CD8-positive, alpha-beta memory T cell (primary cell): ENCODE data around the gene C22orf23. TPM values are rescaled to one million over a fixed set of nuclear protein-coding genes. Genes with fewer than 3 reads are reported as not detected.
A peak's percentile ranks its signal among the peaks of the same experiment; 100 is the strongest.

Experiments used
- CTCF ChIA-PET: fragments of 350-600 bp; sonication (Branson Sonifier 250); formaldehyde crosslinking; loops from one replicate; lab custom pipeline; 2021; ENCODE audit warnings: antibody characterized with exemption; lab: Charles Lee
- POLR2A ChIA-PET: fragments of 350-600 bp; sonication (Branson Sonifier 250); formaldehyde crosslinking; loops from one replicate; lab custom pipeline; 2021; ENCODE audit warnings: antibody characterized with exemption; lab: Charles Lee
- DNase-seq, 5 donors: peaks; one replicate each; pipeline versions ENCODE4 v3.0.0 to v3.0.0-alpha.2; 2020 to 2022; ENCODE audit warnings: mixed read lengths in 1 of 5
- H3K27ac ChIP-seq: one replicate; pipeline ENCODE4 v1.7.0; 2013; ENCODE audit warnings: low read depth, mild to moderate bottlenecking, low read length, moderate library complexity
- H3K27me3 ChIP-seq: 2 replicates; pipeline ENCODE4 v1.7.0; 2013; ENCODE audit warnings: low read length, mild to moderate bottlenecking; ENCODE audit not compliant: insufficient read depth, poor library complexity, severe bottlenecking
- H3K36me3 ChIP-seq: 2 replicates; pipeline ENCODE4 v1.7.0; 2013; ENCODE audit warnings: mild to moderate bottlenecking, low read length, moderate library complexity; ENCODE audit not compliant: insufficient read depth
- H3K4me1 ChIP-seq: 2 replicates; pipeline ENCODE4 v1.7.0; 2013; ENCODE audit warnings: mild to moderate bottlenecking, low read length, moderate library complexity; ENCODE audit not compliant: insufficient read depth
- H3K4me3 ChIP-seq: 2 replicates; pipeline ENCODE4 v1.7.0; 2013; ENCODE audit warnings: mild to moderate bottlenecking, low read length
- H3K9me3 ChIP-seq: 2 replicates; pipeline ENCODE4 v1.7.0; 2013; ENCODE audit warnings: mild to moderate bottlenecking, low read length
- H3K27ac Mint-ChIP-seq, 8 donors: one replicate each; pipeline ENCODE4 v1.8.0; 2020 to 2021; ENCODE audit warnings: mixed read lengths in 8 of 8, mild to moderate bottlenecking in 6 of 8, inconsistent platforms in 3 of 8, moderate library complexity in 3 of 8
- H3K27me3 Mint-ChIP-seq, 2 donors: one replicate each; pipeline ENCODE4 v1.8.0; 2020 to 2021; ENCODE audit warnings: mixed read lengths in 2 of 2, mild to moderate bottlenecking in 1 of 2, moderate library complexity in 1 of 2
- H3K36me3 Mint-ChIP-seq, 3 donors: one replicate each; pipeline ENCODE4 v1.8.0; 2020 to 2021; ENCODE audit warnings: mixed read lengths in 3 of 3, inconsistent platforms in 1 of 3, mild to moderate bottlenecking in 1 of 3
- H3K4me1 Mint-ChIP-seq, 3 donors: one replicate each; pipeline ENCODE4 v1.8.0; 2020 to 2021; ENCODE audit warnings: mixed read lengths in 3 of 3, inconsistent platforms in 1 of 3, mild to moderate bottlenecking in 1 of 3
- H3K4me3 Mint-ChIP-seq, 7 donors: one replicate each; pipeline ENCODE4 v1.8.0; 2020 to 2021; ENCODE audit warnings: mixed read lengths in 7 of 7, mild to moderate bottlenecking in 6 of 7, moderate library complexity in 4 of 7, inconsistent platforms in 2 of 7
- H3K9me3 Mint-ChIP-seq, 5 donors: one replicate each; pipeline ENCODE4 v1.8.0; 2020 to 2022; ENCODE audit warnings: mixed read lengths in 5 of 5, mild to moderate bottlenecking in 3 of 5, moderate library complexity in 2 of 5, inconsistent platforms in 1 of 5
- polyA plus RNA-seq: library from polyadenylated mRNA; unstranded; fragments of 300-500 nt; fragmentation: Illumina TruSeq; gene quantifications from one replicate; pipeline ENCODE4 v1.2.3, GENCODE V29; 2021
- total RNA-seq, 2 experiments: library from RNA; stranded (reverse); gene quantifications; one replicate each; pipeline ENCODE4 v1.2.3, GENCODE V29; 2021

The C22orf23 gene
- total RNA-seq (under 1 TPM; 0.29 to 0.37 TPM), polyA plus RNA-seq (not detected)

DNA sequence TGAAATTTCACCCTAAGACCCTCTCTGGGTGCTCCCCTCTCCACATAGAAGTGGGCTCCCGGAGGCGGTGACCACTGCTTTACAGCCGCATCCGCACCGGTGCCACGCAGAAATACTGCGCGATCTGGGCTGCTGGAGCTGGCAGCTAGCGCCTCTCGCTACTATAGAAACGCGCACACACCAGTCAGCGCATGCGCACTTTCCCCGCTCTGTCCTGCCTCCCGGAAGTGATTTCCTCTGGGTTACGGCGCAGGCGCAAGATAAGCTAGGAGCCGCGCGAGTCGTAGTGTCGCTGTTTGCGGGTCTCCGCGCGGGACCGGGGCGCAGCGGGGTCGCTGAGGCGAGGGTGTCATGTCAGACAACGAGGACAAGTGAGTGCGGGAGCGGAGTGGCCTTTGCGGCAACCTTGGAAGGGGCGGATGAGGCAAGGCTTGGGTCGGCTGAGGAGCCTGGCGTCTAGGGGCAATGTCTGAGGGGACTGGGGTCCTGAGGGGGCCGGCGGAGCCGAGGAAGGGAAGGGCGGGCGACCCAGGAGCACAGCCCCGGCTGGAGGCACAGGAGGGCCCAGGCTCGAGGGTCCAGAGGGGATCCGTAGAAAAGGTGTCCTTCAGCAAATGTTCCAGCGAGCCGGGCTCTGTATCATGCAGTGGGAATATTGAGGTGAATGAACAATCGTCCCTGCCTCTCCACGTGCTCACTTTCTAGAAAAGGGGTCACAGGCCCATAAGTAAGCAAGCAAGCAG is at the start of gene C22orf23, which contains the start of gene POLR2F:
Gene C22orf23 (minus strand): TSS at position 165 of the 743 bp plus-strand sequence. CDS start 452 bp downstream, outside the sequence.
Gene POLR2F (plus strand): TSS at position 263 of the 743 bp plus-strand sequence. CDS start 89 bp downstream, at position 352.
- Mint-ChIP-seq H3K27me3 (peaks cover 8 to 12% of the 10 kb centered on the region in 2 donors), H3K9me3 (no peaks in the 10 kb centered on the region)

DNA sequence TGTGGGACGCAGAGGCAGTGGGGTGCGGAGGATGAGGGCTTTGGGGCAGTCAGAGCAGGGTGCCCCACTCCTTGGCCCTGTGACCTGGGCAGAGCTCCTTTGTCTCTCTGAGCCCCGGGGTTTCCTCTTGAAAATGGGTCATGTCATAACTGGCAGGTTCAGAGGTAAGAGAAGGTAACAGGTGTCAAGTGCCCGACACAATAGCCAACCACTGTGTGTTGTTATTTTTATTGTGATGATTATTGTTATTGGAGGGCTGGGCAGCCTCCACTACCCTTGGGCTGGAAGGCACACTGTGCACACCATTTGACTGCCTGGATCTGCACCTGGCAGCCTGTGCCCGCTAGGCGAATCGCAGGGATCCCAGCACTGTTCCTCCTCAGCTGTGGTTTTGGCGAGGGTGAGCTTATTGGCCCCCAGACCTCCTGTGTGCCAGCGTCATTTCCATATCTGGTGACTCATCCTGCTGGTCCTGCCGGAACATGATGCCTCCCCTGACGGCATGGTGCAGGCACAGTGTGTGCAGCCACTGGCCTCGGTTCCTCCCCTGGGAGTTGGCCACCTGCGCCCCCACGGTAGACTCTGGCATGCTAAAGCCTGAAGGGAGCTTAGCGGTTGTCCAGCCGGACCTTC is 46.4 kb upstream of the C22orf23 start:
- peaks cover 32% of the 10 kb centered on the region for H3K4me1 ChIP-seq
- H3K4me3 Mint-ChIP-seq = peak overlapping the region in 3 of 7 donors; percentile 6 to 66 (median 11)
- H3K4me3 ChIP-seq = no peak overlapping the region
- H3K4me1 Mint-ChIP-seq = peaks cover 37 to 56% (median 42%) of the 10 kb centered on the region in 3 donors
- peak overlapping the region in 7 of 8 donors; percentile 82 to 94 (median 90) for H3K27ac Mint-ChIP-seq
- H3K27me3 Mint-ChIP-seq = no peaks in the 10 kb centered on the region
- H3K27ac ChIP-seq = no peak overlapping the region
- H3K36me3 ChIP-seq = no peaks in the 10 kb centered on the region
- CTCF ChIA-PET = no interaction called here
- H3K9me3 Mint-ChIP-seq = no peaks in the 10 kb centered on the region
- no peaks in the 10 kb centered on the region for H3K36me3 Mint-ChIP-seq
- POLR2A ChIA-PET = interaction anchor here (0.5 kb wide), 1 partner anchor 102 kb away, joined by 3 read pairs; no protein-coding TSS in a partner anchor
- no peaks in the 10 kb centered on the region for H3K9me3 ChIP-seq
- peak in 1 of 5 donors; percentile 35 for DNase-seq
- H3K27me3 ChIP-seq = no peaks in the 10 kb centered on the region

More for the DNA sequence above, at the start of gene C22orf23, which contains the start of gene POLR2F:
- POLR2A ChIA-PET = interaction anchor here (0.5 to 1.2 kb wide), 5 partner anchors 18 to 142 kb away, joined by 3 to 4 read pairs (median 4); partner anchors contain the start of gene MICALL1
- H3K27me3 ChIP-seq = peaks cover 5% of the 10 kb centered on the region
- peaks cover 43 to 50% (median 49%) of the 10 kb centered on the region in 3 donors for H3K4me1 Mint-ChIP-seq
- DNase-seq = peak; percentile 94 to 98 (median 96)
- peak within 1 kb of the TSS; percentile 70 to 100 (median 98) for H3K27ac Mint-ChIP-seq
- peak within 1 kb of the TSS; percentile 94 to 100 (median 99) for H3K4me3 Mint-ChIP-seq
- no peaks in the 10 kb centered on the region for H3K9me3 ChIP-seq
- H3K36me3 Mint-ChIP-seq = peaks cover 4 to 32% (median 19%) of the 10 kb centered on the region in 3 donors
- H3K27ac ChIP-seq = peak within 1 kb of the TSS; percentile 77
- H3K36me3 ChIP-seq = peaks cover 13% of the 10 kb centered on the region
- CTCF ChIA-PET = interaction anchor here (1.3 to 2.0 kb wide), 6 partner anchors 12 to 136 kb away, joined by 3 to 7 read pairs (median 4); partner anchors contain the start of gene MICALL1
- peaks cover 17% of the 10 kb centered on the region for H3K4me1 ChIP-seq
- peak within 1 kb of the TSS; percentile 93 for H3K4me3 ChIP-seq

DNA sequence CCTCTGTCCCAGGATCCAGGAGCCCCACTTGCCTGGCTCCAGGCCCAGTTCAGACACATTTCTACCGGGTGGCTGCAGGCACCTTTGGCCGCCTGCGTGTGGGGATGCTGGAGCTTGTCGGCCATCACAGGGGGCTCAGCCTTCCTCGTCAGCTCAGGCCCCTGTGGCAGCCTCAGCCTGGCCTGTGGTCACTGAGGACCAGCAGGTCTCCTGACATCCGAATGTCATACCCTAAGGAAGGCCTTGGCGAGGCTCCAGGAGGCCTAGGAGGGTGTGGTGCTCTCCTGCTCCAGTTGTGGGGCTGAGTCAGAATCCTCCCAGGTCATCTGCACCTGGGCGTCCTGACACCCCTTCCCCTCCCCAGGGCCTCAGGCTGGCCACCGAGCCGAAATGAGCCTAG is 45.8 kb upstream of the C22orf23 start:
- Mint-ChIP-seq H3K27me3 (no peaks in the 10 kb centered on the region), H3K36me3 (no peaks in the 10 kb centered on the region), H3K9me3 (no peaks in the 10 kb centered on the region), H3K4me1 (peaks cover 37 to 53% (median 38%) of the 10 kb centered on the region in 3 donors), H3K4me3 (peak overlapping the region in 1 of 7 donors; percentile 66), H3K27ac (peak overlapping the region in 6 of 8 donors; percentile 82 to 94 (median 89))
- ChIA-PET POLR2A (interaction anchor here (0.5 kb wide), 1 partner anchor 102 kb away, joined by 3 read pairs; no protein-coding TSS in a partner anchor), CTCF (no interaction called here)
- Histone ChIP-seq H3K27ac (no peak overlapping the region), H3K36me3 (no peaks in the 10 kb centered on the region), H3K9me3 (no peaks in the 10 kb centered on the region), H3K27me3 (no peaks in the 10 kb centered on the region), H3K4me1 (peaks cover 35% of the 10 kb centered on the region), H3K4me3 (no peak overlapping the region)
- DNase-seq = no peak

DNA sequence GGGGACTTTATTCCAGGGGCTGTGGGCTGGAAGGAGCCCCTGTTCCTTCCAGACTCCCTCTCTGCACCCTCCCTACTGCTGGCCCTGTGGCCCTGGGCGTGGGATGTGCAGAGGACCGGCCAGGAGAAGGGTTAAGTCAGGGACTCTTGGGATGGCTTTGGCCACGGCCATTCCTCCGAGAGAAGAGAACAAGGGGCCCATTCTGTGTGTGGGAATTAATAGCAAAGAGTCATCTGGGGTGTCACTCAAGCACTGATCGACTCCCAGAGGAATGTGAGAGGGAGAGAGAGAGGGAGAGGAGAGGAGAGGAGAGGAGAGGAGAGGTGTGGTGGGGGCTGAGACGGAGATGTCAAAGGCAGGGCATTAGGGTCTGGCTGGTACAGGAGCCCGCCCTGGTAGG is 45.1 kb upstream of the C22orf23 start:
- H3K4me3 Mint-ChIP-seq = peak overlapping the region in 2 of 7 donors; percentile 23 to 63

DNA sequence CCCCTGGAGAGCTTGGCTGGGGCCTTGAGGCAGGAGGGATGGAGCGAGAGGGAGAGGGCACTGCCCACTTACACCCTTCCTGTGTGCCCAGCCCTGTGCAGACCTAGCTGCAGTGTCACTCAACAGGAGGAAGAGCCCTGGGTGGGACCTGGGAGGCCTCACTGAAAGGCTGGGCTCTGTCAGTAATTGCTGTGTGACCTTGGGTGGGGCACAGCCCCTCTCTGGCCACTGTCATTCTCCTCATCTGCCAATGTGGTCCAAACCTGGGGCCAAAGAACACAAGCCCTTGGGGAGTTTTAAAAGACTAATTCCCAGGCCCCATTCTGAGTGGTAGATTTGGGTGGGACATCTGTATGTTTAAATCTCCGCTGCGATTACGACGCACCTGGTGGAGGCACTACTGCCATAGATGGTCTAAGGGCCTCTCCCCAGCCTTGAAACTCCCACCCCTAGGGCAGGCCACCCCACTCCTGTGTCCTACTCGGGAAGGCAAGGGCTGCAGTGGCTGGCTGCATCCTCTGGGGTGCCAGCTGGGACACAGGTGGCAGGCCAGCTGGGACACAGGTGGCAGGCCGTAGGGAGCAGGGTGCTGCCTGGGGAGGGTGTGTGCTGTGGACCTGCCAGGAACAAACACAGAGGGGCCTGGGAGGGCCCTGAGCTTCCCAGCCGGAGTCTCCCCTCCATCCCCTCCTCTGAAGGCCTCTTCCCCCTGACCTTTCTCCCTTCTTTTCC is 43.3 kb upstream of the C22orf23 start:
- H3K27ac Mint-ChIP-seq = peak overlapping the region; percentile 84 to 98 (median 93)
- Histone ChIP-seq H3K36me3 (no peaks in the 10 kb centered on the region), H3K4me1 (peaks cover 38% of the 10 kb centered on the region), H3K27ac (peak overlapping the region; percentile 38), H3K4me3 (no peak overlapping the region), H3K27me3 (no peaks in the 10 kb centered on the region), H3K9me3 (no peaks in the 10 kb centered on the region)
- peaks cover 48 to 65% (median 51%) of the 10 kb centered on the region in 3 donors for H3K4me1 Mint-ChIP-seq
- DNase-seq = no peak
- H3K36me3 Mint-ChIP-seq = no peaks in the 10 kb centered on the region
- H3K4me3 Mint-ChIP-seq = peak overlapping the region in 5 of 7 donors; percentile 26 to 80 (median 59)
- CTCF ChIA-PET = no interaction called here
- POLR2A ChIA-PET = no interaction called here
- H3K9me3 Mint-ChIP-seq = peaks cover 0 to under 1% (median 0%) of the 10 kb centered on the region in 5 donors
- H3K27me3 Mint-ChIP-seq = no peaks in the 10 kb centered on the region

More for the DNA sequence above, 45.1 kb upstream of the C22orf23 start:
- Histone ChIP-seq H3K4me3 (no peak overlapping the region), H3K27me3 (no peaks in the 10 kb centered on the region), H3K4me1 (peaks cover 38% of the 10 kb centered on the region), H3K27ac (peak overlapping the region; percentile 33), H3K36me3 (no peaks in the 10 kb centered on the region), H3K9me3 (no peaks in the 10 kb centered on the region)
- Mint-ChIP-seq H3K27me3 (no peaks in the 10 kb centered on the region), H3K36me3 (no peaks in the 10 kb centered on the region), H3K4me1 (peaks cover 39 to 57% (median 42%) of the 10 kb centered on the region in 3 donors), H3K27ac (peak overlapping the region in 7 of 8 donors; percentile 50 to 94 (median 88)), H3K9me3 (no peaks in the 10 kb centered on the region)
- DNase-seq = no peak
- ChIA-PET CTCF (no interaction called here), POLR2A (no interaction called here)

DNA sequence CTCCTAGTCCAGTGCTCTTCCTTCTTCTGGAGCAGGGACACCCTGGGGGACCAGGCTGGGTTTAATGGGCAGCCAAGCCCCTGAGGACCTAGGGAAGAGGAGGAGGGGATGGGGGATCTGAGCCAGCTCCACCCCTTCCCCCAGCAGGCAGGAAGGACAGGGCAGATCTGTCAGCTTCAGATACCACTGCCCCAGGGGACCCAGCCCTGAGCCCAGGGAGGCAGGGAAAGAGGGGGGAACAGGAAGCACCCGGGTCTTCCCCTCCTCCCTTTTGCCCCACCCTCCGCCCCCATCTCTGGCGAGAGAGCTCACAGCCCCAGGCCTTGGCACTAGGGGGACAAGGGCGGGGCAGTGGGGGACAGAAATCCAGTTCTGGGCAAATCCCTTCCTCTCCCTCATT is 42.7 kb upstream of the C22orf23 start:
- Mint-ChIP-seq H3K27ac (peak overlapping the region; percentile 84 to 98 (median 92)), H3K4me3 (peak overlapping the region in 5 of 7 donors; percentile 1 to 74 (median 44)), H3K27me3 (no peaks in the 10 kb centered on the region), H3K36me3 (no peaks in the 10 kb centered on the region), H3K4me1 (peaks cover 48 to 65% (median 51%) of the 10 kb centered on the region in 3 donors), H3K9me3 (peaks cover 0 to 2% (median 0%) of the 10 kb centered on the region in 5 donors)
- Histone ChIP-seq H3K4me1 (peaks cover 38% of the 10 kb centered on the region), H3K27ac (peak overlapping the region; percentile 38), H3K9me3 (no peaks in the 10 kb centered on the region), H3K27me3 (no peaks in the 10 kb centered on the region), H3K4me3 (no peak overlapping the region), H3K36me3 (no peaks in the 10 kb centered on the region)
- DNase-seq = no peak
- ChIA-PET CTCF (no interaction called here), POLR2A (no interaction called here)

DNA sequence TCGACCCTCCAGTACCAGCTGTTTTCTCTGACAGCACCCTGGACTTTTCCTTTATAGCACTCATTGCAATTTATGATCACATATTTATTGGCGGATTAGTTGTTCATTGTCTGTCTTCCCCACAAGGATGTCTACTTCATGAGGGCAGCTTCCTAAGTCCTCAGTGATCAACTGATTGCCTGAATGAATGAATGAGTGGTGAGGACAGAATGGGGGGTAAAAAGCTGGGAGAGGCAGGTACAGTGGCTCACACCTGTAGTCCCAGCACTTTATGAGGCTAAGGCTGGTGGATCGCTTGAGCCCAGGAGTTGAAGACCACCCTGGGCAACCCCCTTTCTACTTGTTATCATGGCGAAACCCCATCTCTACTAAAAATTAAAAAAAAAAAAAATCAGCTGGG is 42.1 kb upstream of the C22orf23 start:
- no peak for DNase-seq
- Histone ChIP-seq H3K36me3 (no peaks in the 10 kb centered on the region), H3K4me3 (no peak overlapping the region), H3K4me1 (peaks cover 38% of the 10 kb centered on the region), H3K27me3 (no peaks in the 10 kb centered on the region), H3K27ac (no peak overlapping the region), H3K9me3 (no peaks in the 10 kb centered on the region)
- H3K36me3 Mint-ChIP-seq = no peaks in the 10 kb centered on the region
- CTCF ChIA-PET = interaction anchor here (1.3 kb wide), 1 partner anchor 57 kb away, joined by 6 read pairs; no protein-coding TSS in a partner anchor
- POLR2A ChIA-PET = interaction anchor here (0.6 kb wide), 1 partner anchor 15 kb away, joined by 3 read pairs; no protein-coding TSS in a partner anchor
- H3K4me1 Mint-ChIP-seq = peaks cover 48 to 60% (median 51%) of the 10 kb centered on the region in 3 donors
- peaks cover 0 to 2% (median 0%) of the 10 kb centered on the region in 5 donors for H3K9me3 Mint-ChIP-seq
- H3K27me3 Mint-ChIP-seq = no peaks in the 10 kb centered on the region
- peak overlapping the region; percentile 68 to 98 (median 90) for H3K27ac Mint-ChIP-seq
- H3K4me3 Mint-ChIP-seq = peak overlapping the region in 4 of 7 donors; percentile 31 to 74 (median 52)
